ENCODE data around the gene CACNA1S.

- TF ChIP-seq, protein P1, sequence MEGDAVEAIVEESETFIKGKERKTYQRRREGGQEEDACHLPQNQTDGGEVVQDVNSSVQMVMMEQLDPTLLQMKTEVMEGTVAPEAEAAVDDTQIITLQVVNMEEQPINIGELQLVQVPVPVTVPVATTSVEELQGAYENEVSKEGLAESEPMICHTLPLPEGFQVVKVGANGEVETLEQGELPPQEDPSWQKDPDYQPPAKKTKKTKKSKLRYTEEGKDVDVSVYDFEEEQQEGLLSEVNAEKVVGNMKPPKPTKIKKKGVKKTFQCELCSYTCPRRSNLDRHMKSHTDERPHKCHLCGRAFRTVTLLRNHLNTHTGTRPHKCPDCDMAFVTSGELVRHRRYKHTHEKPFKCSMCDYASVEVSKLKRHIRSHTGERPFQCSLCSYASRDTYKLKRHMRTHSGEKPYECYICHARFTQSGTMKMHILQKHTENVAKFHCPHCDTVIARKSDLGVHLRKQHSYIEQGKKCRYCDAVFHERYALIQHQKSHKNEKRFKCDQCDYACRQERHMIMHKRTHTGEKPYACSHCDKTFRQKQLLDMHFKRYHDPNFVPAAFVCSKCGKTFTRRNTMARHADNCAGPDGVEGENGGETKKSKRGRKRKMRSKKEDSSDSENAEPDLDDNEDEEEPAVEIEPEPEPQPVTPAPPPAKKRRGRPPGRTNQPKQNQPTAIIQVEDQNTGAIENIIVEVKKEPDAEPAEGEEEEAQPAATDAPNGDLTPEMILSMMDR (IDR thresholded peaks at IDR 0.05) = no peak
- no peak for TF ChIP-seq EZH2 (IDR thresholded peaks at IDR 0.05)
Measured at GRCh38 chr1:201051399-201051798, 60.8 kb downstream of the CACNA1S start.

Data from neural progenitor cell (in vitro differentiated cells).